Inflammatory macrophage treated with lipopolysaccharide for 4 hours (primary cell): ENCODE measurements around the gene CWC25.
A peak's percentile ranks its signal among the peaks of the same experiment; 100 is the strongest.

ENCODE experiments used
- DNase-seq: peaks from one replicate; pipeline ENCODE4 v3.0.0-alpha.2; 2020

The CWC25 gene

GRCh38 chr17:38783227-38783626, 41.9 kb downstream of the CWC25 start:
- no peak for DNase-seq

- no peak for DNase-seq
Observed at GRCh38 chr17:38779965-38780752, 45.0 kb downstream of the CWC25 start.

GRCh38 chr17:38777641-38778250, 47.4 kb downstream of the CWC25 start:
- no peak for DNase-seq

GRCh38 chr17:38773258-38773657, 51.9 kb downstream of the CWC25 start:
- DNase-seq, result no peak

GRCh38 chr17:38768417-38768816, 56.7 kb downstream of the CWC25 start:
- no peak for DNase-seq

GRCh38 chr17:38766341-38766740, 58.8 kb downstream of the CWC25 start:
- DNase-seq, result no peak

GRCh38 chr17:38762231-38762630, 62.9 kb downstream of the CWC25 start:
- no peak for DNase-seq

GRCh38 chr17:38761612-38762011, 63.5 kb downstream of the CWC25 start:
- DNase-seq, result no peak

GRCh38 chr17:38753071-38753506, 72.0 kb downstream of the CWC25 start:
- DNase-seq, result no peak

- peak; percentile 100 for DNase-seq
Observed at GRCh38 chr17:38752308-38753070, 72.6 kb downstream of the CWC25 start, which contains the start of gene PSMB3. Gene PSMB3, plus strand, starts transcription at chr17:38752741. Its CDS starts 86 bp downstream, at chr17:38752827.

GRCh38 chr17:38751808-38752307, 73.3 kb downstream of the CWC25 start:
- peak; percentile 78 for DNase-seq

GRCh38 chr17:38751144-38751807, 73.8 kb downstream of the CWC25 start:
- no peak for DNase-seq
